ENCODE results near the gene DHFR.

DHFR gene

DNA sequence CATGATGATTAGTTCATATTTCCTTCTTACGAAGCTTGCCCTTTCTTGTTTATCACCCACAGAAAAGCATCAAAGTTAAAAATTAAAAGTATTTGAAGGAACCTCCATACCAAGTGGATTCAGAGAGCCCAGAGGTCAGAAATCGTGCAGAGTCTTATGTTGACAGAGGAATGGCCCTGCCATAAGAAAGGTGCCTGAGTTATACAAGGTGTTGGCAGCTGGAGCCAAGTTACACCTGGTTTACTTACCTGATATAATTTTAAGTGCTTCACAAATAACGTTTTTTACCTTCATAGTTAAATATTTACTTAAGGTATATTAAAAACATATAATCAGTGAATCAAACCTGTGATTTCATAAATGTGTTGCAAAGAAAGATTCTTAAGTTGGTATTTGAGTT, 42.3 kb upstream of the DHFR start:
- in situ Hi-C loops (cut with HindIII; ENCODE audit: low sequenced_read_pairs): no loop called here
- TF ChIP-seq, protein P1, sequence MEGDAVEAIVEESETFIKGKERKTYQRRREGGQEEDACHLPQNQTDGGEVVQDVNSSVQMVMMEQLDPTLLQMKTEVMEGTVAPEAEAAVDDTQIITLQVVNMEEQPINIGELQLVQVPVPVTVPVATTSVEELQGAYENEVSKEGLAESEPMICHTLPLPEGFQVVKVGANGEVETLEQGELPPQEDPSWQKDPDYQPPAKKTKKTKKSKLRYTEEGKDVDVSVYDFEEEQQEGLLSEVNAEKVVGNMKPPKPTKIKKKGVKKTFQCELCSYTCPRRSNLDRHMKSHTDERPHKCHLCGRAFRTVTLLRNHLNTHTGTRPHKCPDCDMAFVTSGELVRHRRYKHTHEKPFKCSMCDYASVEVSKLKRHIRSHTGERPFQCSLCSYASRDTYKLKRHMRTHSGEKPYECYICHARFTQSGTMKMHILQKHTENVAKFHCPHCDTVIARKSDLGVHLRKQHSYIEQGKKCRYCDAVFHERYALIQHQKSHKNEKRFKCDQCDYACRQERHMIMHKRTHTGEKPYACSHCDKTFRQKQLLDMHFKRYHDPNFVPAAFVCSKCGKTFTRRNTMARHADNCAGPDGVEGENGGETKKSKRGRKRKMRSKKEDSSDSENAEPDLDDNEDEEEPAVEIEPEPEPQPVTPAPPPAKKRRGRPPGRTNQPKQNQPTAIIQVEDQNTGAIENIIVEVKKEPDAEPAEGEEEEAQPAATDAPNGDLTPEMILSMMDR (IDR thresholded peaks at IDR 0.05; ENCODE audit: low read depth, low read length): no peak
- H3K4me3 ChIP-seq (ENCODE audit: low read depth, low read length): no peak overlapping the region
- no peak for DNase-seq (ENCODE audit: low read depth, low spot score)

DNA sequence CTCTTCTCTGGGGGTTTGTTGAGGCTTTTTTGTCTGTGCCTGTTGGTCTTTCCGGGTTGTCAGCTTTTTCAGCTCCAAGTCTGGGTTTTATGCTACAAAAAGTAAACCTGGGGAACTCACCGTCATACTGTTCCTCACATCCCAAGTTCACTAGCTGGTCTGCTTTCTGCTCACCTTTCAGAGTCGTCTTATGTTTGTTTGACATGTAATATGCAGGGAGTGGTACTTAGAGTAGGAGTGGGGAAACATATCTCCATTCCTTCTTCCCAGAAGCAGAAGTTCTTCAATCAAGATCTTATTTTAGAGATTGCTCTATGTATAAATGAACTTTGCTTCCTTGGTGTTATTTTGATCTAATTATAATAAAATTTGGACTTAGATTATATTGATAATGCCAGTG, 41.7 kb upstream of the DHFR start:
- DNase-seq (ENCODE audit: low read depth, low spot score): no peak
- no peak overlapping the region for H3K4me3 ChIP-seq (ENCODE audit: low read depth, low read length)
- TF ChIP-seq, protein P1 (IDR thresholded peaks at IDR 0.05; ENCODE audit: low read depth, low read length): no peak
- in situ Hi-C loops (cut with HindIII; ENCODE audit: low sequenced_read_pairs): no loop called here

DNA sequence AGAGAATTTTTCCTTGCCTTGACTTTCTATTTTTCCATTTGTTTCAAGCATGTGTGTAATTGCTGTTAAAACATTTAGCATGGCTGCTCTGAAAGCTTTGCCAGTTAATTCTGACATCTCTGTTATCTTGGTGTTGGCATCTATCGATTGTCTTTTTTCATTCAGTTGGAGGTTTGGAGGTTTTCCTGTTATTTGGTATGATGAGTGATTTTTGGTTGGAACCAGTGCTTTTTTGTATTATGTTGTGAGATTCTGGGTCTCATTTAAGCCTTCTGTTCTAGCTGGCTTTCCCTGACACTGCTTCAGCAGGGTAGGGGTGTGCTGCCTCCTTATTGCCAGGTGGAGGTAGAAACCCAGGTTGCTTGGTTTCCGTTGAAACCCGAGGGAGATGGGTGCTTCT, 40.9 kb upstream of the DHFR start:
- TF ChIP-seq, protein P1 (IDR thresholded peaks at IDR 0.05; ENCODE audit: low read depth, low read length): no peak
- H3K4me3 ChIP-seq (ENCODE audit: low read depth, low read length): no peak overlapping the region
- in situ Hi-C loops (cut with HindIII; ENCODE audit: low sequenced_read_pairs): no loop called here
- no peak for DNase-seq (ENCODE audit: low read depth, low spot score)

DNA sequence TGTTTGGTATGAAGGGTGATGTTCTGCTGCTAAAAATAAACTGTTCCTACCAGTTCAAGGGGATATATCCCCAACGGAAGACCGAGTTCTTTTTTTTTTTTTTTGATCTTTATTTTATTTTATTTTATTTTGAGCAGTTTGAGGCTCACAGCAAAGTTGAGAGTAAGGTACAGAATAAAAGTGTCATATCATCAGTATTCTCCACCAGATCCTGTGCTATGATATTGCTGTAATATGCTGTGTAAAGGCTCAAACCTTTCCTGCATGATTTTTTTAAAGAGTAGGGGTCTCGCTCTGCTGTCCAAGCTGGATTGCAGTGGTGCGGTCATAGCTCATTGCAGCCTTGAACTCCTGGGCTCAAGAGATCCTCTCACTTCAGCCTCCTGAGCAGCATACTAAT, 34.8 kb upstream of the DHFR start:
- TF ChIP-seq, protein P1 (IDR thresholded peaks at IDR 0.05; ENCODE audit: low read depth, low read length): no peak
- in situ Hi-C loops (cut with HindIII; ENCODE audit: low sequenced_read_pairs): no loop called here
- DNase-seq (ENCODE audit: low read depth, low spot score): no peak
- no peak overlapping the region for H3K4me3 ChIP-seq (ENCODE audit: low read depth, low read length)

DNA sequence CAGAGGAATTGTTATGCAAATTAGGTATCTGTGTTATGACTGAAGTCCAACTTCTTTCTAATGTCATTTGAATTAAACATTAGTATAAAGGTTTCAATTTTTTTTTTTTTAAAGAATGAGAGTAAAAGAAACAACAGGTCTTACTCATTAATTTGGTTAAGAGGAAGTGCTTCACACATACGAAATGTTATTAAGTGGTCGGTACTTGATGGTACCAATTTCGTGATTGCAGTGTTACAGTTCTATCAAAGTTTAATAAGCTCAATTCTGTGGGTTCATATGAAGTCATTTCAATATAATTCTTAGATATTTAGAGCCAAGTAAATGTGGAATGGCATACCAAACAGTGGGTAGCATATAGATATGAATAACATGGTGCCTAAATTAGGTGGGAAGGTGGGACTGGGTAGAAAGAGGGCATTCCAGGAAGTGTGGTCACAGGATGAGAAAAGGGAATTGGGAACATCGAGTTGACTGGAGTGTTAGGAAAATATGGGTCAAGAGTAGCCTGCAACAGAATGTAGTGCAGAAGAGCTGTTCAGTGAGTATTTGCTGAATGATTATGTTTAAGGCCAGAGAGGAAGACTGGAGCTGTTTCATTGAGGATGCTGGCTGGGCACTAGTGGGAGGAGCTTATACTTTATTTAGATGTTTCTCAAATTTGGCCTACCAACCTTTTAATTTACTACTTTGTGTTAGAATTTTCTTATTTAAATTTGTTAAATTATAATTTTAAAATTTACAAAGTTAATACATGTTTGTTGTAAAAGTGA, 34.1 kb upstream of the DHFR start:
- no peak for DNase-seq (ENCODE audit: low read depth, low spot score)
- TF ChIP-seq, protein P1 (IDR thresholded peaks at IDR 0.05; ENCODE audit: low read depth, low read length): no peak
- no peak overlapping the region for H3K4me3 ChIP-seq (ENCODE audit: low read depth, low read length)
- in situ Hi-C loops (cut with HindIII; ENCODE audit: low sequenced_read_pairs): no loop called here

DNA sequence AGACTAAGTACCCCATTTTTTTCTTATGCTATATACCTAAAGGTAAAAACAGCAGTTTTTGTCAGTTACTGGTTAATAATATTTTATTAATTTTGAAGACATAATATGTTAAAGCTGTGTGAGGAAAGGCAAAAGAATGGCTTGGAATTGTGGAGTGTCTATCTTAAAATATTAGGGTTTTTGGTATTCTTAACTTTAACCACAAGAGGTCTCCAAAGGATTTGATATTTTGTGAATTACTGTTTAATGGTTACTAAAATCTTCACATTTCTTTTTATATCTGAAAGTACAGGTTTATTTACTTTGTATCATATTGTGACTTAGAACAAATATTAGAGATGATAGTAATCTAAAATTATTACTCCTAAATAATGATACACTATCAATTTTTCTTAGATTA, 32.0 kb upstream of the DHFR start:
- in situ Hi-C loops (cut with HindIII; ENCODE audit: low sequenced_read_pairs): no loop called here
- peak; percentile 45 for DNase-seq (ENCODE audit: low read depth, low spot score)
- TF ChIP-seq, protein P1 (IDR thresholded peaks at IDR 0.05; ENCODE audit: low read depth, low read length): no peak

More for the DNA sequence above, 32.0 kb upstream of the DHFR start:
- H3K4me3 ChIP-seq (ENCODE audit: low read depth, low read length): no peak overlapping the region

Measured in astrocyte of the spinal cord (primary cell).